Measurements from ENCODE around the gene SIVA1.

DNA sequence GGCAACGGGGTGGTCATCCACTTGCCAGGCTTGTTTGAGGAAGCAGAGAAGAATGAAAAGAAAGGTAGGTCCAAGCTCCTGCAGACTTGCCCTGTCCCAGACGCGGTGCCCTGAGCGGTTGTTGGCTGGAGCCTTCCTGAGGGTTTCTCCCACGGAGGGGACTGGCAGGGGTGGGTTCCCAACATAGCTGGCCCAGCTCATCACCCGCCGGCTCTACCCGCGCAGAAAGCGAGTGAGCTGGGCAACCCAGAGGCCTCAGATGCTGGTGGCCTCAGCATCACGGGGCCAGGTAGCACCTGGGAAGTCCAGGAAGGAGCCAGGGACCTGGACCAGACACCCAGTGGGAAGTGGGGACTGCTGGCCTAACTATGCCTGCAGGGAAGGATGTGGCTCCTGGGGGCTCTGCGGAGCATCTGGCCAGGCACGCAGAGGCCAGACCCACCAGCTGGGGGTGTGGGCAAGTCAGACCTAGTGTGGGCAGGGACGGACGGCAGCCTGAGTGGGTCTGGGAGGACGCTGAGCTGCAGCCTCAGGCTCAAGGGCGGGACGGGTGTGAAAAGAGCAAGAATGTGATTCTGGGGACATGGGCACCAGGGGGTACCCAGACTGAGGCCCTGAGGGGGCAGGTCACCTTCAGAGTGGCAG, 14.4 kb upstream of the SIVA1 start:
- TF ChIP-seq, protein P1, sequence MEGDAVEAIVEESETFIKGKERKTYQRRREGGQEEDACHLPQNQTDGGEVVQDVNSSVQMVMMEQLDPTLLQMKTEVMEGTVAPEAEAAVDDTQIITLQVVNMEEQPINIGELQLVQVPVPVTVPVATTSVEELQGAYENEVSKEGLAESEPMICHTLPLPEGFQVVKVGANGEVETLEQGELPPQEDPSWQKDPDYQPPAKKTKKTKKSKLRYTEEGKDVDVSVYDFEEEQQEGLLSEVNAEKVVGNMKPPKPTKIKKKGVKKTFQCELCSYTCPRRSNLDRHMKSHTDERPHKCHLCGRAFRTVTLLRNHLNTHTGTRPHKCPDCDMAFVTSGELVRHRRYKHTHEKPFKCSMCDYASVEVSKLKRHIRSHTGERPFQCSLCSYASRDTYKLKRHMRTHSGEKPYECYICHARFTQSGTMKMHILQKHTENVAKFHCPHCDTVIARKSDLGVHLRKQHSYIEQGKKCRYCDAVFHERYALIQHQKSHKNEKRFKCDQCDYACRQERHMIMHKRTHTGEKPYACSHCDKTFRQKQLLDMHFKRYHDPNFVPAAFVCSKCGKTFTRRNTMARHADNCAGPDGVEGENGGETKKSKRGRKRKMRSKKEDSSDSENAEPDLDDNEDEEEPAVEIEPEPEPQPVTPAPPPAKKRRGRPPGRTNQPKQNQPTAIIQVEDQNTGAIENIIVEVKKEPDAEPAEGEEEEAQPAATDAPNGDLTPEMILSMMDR (IDR thresholded peaks at IDR 0.05): no peak
- no peak for TF ChIP-seq POLR2A (IDR thresholded peaks at IDR 0.05)
